HepG2 (cell line): ENCODE measurements around the gene ESYT3. TPM values are rescaled to one million over a fixed set of nuclear protein-coding genes. Genes with fewer than 3 reads are reported as not detected.

ENCODE experiments used
- ATAC-seq: fragments of 200-7000 bp; cut with Tn5 transposase; 3 replicates; pipeline ENCODE4 v1.9.1; 2020; ENCODE audit warnings: mild to moderate bottlenecking, moderate library complexity
- BruUV-seq: library from RNA; stranded (reverse); fragments of 400-500 nt; replicated peaks from 2 replicates; lab custom pipeline; 2021; lab: Mats Ljungman, UMichigan
- CTCF ChIA-PET: fragments of 300-600 bp; formaldehyde crosslinking; extraction: SDS; loops from one replicate; lab custom pipeline; 2021; ENCODE audit warnings: low total read pairs, inconsistent platforms, low intra/inter-chr PET ratio; lab: Yijun Ruan, JAX
- POLR2A ChIA-PET: fragments of 350-600 bp; sonication (Branson Sonifier 250); formaldehyde crosslinking; loops from one replicate; lab custom pipeline; 2020; ENCODE audit warnings: antibody characterized with exemption, inconsistent platforms; lab: Yijun Ruan, JAX
- DNase-seq: peaks from one replicate; pipeline ENCODE4 v3.0.0-alpha.2; 2015; ENCODE audit warnings: low spot score
- FAIRE-seq: peaks from 3 replicates; lab custom pipeline; 2011; peaks lifted over from hg19 to GRCh38; lab: Jason Lieb, UNC
- H2AFZ ChIP-seq: one replicate; pipeline ENCODE4 v1.6.1; 2011; ENCODE audit warnings: low read length, inconsistent platforms
- H3K27ac ChIP-seq: fragments of 300-600 bp; 3 replicates; pipeline ENCODE4 v1.8.0; 2011; ENCODE audit warnings: mixed run types, mild to moderate bottlenecking, mixed read lengths, low read length, inconsistent platforms; ENCODE audit not compliant: insufficient read depth; ENCODE audit errors: extremely low read length
- H3K27me3 ChIP-seq, 2 experiments: fragments of 200-600 bp in 1 of 2; 2 replicates in 1 of 2; 3 replicates in 1 of 2; pipeline versions ENCODE4 v1.6.0 to v1.8.0; 2011; ENCODE audit warnings: low read length in 2 of 2, mild to moderate bottlenecking in 2 of 2, moderate library complexity in 2 of 2, inconsistent platforms in 1 of 2; ENCODE audit not compliant: insufficient read depth in 2 of 2, control insufficient read depth in 1 of 2
- H3K36me3 ChIP-seq, 2 experiments: fragments of 200-600 bp in 1 of 2; replicated peaks in 1 of 2; 2 replicates in 1 of 2; 3 replicates in 1 of 2; pipeline versions ENCODE4 v1.5.1 to v1.8.0; 2011; ENCODE audit warnings: low read length in 2 of 2, inconsistent platforms in 1 of 2; ENCODE audit not compliant: insufficient read depth in 2 of 2, control insufficient read depth in 1 of 2
- H3K4me1 ChIP-seq: 2 replicates; pipeline ENCODE4 v1.5.1; 2012; ENCODE audit warnings: low read length, inconsistent platforms; ENCODE audit not compliant: insufficient read depth
- H3K4me2 ChIP-seq: 2 replicates; pipeline ENCODE4 v1.6.0; 2011; ENCODE audit warnings: low read depth, low read length, inconsistent platforms
- H3K4me3 ChIP-seq, 3 experiments: fragments of 200-600 bp in 1 of 3; sonication (generic), shearing (Covaris generic) in 1 of 3; replicated peaks in 1 of 3; 2 replicates each; pipeline ENCODE4 v1.5.1; 2011 to 2016; ENCODE audit warnings: low read length in 3 of 3, inconsistent platforms in 2 of 3, low read depth in 2 of 3, mild to moderate bottlenecking in 2 of 3, control low read depth in 1 of 3, mixed read lengths in 1 of 3; ENCODE audit not compliant: insufficient read depth in 1 of 3
- H3K79me2 ChIP-seq: one replicate; pipeline ENCODE4 v1.6.1; 2011; ENCODE audit warnings: low read length, inconsistent platforms; ENCODE audit not compliant: insufficient read depth
- H3K9ac ChIP-seq: 2 replicates; pipeline ENCODE4 v1.6.0; 2011; ENCODE audit warnings: mild to moderate bottlenecking, low read depth, low read length, inconsistent platforms; ENCODE audit not compliant: insufficient read depth
- H3K9me3 ChIP-seq: 2 replicates; pipeline ENCODE4 v1.5.1; 2012; ENCODE audit warnings: mild to moderate bottlenecking, low read length
- H4K20me1 ChIP-seq: 2 replicates; pipeline ENCODE4 v1.6.0; 2011; ENCODE audit warnings: inconsistent platforms, mild to moderate bottlenecking, low read length, moderate library complexity; ENCODE audit not compliant: insufficient read depth
- FOSL1 ChIP-seq: sonication (generic); formaldehyde crosslinking; IDR thresholded peaks from 2 replicates; pipeline ENCODE4 v1.9.0; 2021; ENCODE audit warnings: missing genetic modification reagents, borderline replicate concordance
- FOXM1 ChIP-seq: sonication (generic); formaldehyde crosslinking; IDR thresholded peaks from 2 replicates; pipeline ENCODE4 v1.5.0; 2020; ENCODE audit warnings: missing genetic modification reagents
- SP5 ChIP-seq: IDR thresholded peaks from 2 replicates; pipeline ENCODE4 v1.6.1; 2016; ENCODE audit warnings: low read depth, borderline replicate concordance
- ZNF558 ChIP-seq: sonication (generic); formaldehyde crosslinking; IDR thresholded peaks from 2 replicates; pipeline ENCODE4 v1.9.0; 2022; ENCODE audit warnings: mild to moderate bottlenecking, missing genetic modification reagents, borderline replicate concordance
- WGBS: methylation state at CpG from one replicate; pipeline ENCODE4 v1.1.6; 2017; ENCODE audit warnings: low lambda C conversion rate; 5-methylcytosine and 5-hydroxymethylcytosine counted together
- in situ Hi-C: cut with HindIII; loops from 2 replicates; pipeline ENCODE4 v1.10.0; 2017; ENCODE audit warnings: low pct_unique_long_range_greater_than_20kb; ENCODE audit not compliant: extremely low pct_ligation_motif_present
- intact Hi-C: fragments of 100-400 bp; cut with micrococcal nuclease; formaldehyde crosslinking; loops from one replicate; pipeline ENCODE4 v1.10.0; 2022; ENCODE audit not compliant: unreplicated experiment
- polyA plus RNA-seq, 8 experiments: library from polyadenylated mRNA; depleted of rRNA in 3 of 8; stranded (reverse) in 7 of 8; unstranded in 1 of 8; fragments of >200 nt; fragmentation: Illumina TruSeq in 4 of 8; extraction: Trizol in 4 of 8; gene quantifications; 2 replicates each; pipeline versions ENCODE4 v1.2.1 to v1.2.3, GENCODE V29; 2011 to 2016; ENCODE audit warnings: low read depth in 4 of 8, missing spikeins in 1 of 8, mixed read lengths in 1 of 8; ENCODE audit not compliant: insufficient read depth in 1 of 8
- total RNA-seq, 5 experiments: library from RNA; depleted of rRNA; stranded (reverse); fragments of >200 nt; fragmentation: Illumina TruSeq; extraction: Trizol; gene quantifications; 2 replicates each; pipeline ENCODE4 v1.2.3, GENCODE V29; 2016; ENCODE audit warnings: low read depth in 1 of 5
- TF ChIP-seq, protein P1 (sequence below): sonication (generic); formaldehyde crosslinking; IDR thresholded peaks from 2 replicates; pipeline ENCODE4 v1.4.0; 2020; ENCODE audit warnings: missing genetic modification reagents
- TF ChIP-seq, protein P2 (sequence below): sonication (generic); formaldehyde crosslinking; conservative IDR thresholded peaks from 2 replicates; pipeline ENCODE4 v1.8.0; 2022; ENCODE audit warnings: mild to moderate bottlenecking, moderate library complexity, missing genetic modification reagents
- TF ChIP-seq, protein P3 (sequence below): sonication (generic); formaldehyde crosslinking; IDR thresholded peaks from 2 replicates; pipeline ENCODE4 v1.8.1; 2023; ENCODE audit warnings: mild to moderate bottlenecking, missing genetic modification reagents

The ESYT3 gene
- total and polyA plus RNA-seq, 2 of the 13 experiments (the other 11 are each of a cell fraction or from before 2014, with no cell fraction given) = 1.5 to 4.1 TPM

DNA sequence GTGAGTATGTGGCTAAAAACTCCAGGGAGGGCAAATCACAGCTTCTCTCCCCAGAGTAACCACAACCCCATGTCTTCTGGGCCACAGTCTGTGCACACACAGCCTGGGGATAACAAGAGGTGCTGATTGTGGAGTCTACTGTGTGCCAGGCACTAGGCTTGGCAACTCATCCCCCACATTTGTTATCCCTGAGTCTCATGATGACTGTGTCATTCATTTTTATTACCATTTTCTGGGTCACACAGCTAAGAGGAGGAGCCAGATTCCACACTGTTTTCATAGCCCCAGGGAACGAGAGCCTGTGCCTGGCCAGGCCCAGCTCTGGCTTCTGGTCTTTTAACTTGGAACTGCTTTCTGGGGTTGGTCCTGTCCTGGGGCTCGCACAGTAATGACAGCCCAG, 34.5 kb downstream of the ESYT3 start:
- in situ Hi-C loops (no loop called here), intact Hi-C loops (no loop called here)
- Histone ChIP-seq H3K4me3 (no peak overlapping the region), H4K20me1 (no peaks in the 10 kb centered on the region), H3K27ac (no peak overlapping the region), H3K9ac (no peak overlapping the region), H3K79me2 (no peaks in the 10 kb centered on the region), H3K36me3 (no peaks in the 10 kb centered on the region; a peak in 1 of 5 replicates), H3K27me3 (no peaks in the 10 kb centered on the region), H3K4me2 (no peak overlapping the region), H2AFZ (no peak overlapping the region), H3K9me3 (no peaks in the 10 kb centered on the region), H3K4me1 (no peaks in the 10 kb centered on the region)
- ChIA-PET CTCF (no interaction called here), POLR2A (no interaction called here)
- FAIRE-seq = no peak
- 80% methylated on average over 1 of the region's 2 CpGs for WGBS
- TF ChIP-seq, protein P1, sequence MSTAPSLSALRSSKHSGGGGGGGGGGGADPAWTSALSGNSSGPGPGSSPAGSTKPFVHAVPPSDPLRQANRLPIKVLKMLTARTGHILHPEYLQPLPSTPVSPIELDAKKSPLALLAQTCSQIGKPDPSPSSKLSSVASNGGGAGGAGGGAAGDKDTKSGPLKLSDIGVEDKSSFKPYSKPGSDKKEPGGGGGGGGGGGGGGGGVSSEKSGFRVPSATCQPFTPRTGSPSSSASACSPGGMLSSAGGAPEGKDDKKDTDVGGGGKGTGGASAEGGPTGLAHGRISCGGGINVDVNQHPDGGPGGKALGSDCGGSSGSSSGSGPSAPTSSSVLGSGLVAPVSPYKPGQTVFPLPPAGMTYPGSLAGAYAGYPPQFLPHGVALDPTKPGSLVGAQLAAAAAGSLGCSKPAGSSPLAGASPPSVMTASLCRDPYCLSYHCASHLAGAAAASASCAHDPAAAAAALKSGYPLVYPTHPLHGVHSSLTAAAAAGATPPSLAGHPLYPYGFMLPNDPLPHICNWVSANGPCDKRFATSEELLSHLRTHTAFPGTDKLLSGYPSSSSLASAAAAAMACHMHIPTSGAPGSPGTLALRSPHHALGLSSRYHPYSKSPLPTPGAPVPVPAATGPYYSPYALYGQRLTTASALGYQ (CRISPR knock-in tag) = no peak
- TF ChIP-seq, protein P2, sequence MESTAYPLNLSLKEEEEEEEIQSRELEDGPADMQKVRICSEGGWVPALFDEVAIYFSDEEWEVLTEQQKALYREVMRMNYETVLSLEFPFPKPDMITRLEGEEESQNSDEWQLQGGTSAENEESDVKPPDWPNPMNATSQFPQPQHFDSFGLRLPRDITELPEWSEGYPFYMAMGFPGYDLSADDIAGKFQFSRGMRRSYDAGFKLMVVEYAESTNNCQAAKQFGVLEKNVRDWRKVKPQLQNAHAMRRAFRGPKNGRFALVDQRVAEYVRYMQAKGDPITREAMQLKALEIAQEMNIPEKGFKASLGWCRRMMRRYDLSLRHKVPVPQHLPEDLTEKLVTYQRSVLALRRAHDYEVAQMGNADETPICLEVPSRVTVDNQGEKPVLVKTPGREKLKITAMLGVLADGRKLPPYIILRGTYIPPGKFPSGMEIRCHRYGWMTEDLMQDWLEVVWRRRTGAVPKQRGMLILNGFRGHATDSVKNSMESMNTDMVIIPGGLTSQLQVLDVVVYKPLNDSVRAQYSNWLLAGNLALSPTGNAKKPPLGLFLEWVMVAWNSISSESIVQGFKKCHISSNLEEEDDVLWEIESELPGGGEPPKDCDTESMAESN (CRISPR knock-in tag) = no peak
- TF ChIP-seq FOXM1 (no peak), SP5 (CRISPR knock-in tag) (no peak), FOSL1 (CRISPR knock-in tag) (no peak), ZNF558 (CRISPR knock-in tag) (no peak)
- TF ChIP-seq, protein P3, sequence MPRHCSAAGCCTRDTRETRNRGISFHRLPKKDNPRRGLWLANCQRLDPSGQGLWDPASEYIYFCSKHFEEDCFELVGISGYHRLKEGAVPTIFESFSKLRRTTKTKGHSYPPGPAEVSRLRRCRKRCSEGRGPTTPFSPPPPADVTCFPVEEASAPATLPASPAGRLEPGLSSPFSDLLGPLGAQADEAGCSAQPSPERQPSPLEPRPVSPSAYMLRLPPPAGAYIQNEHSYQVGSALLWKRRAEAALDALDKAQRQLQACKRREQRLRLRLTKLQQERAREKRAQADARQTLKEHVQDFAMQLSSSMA (CRISPR knock-in tag) = no peak
- no peak for DNase-seq
- no peak for ATAC-seq
- BruUV-seq = no TSS peak
